ENCODE results near the gene KPNA5.
"Not testable (repeated sequence)": the region's sequence is repeated elsewhere in the genome, so short reads cannot be mapped to it uniquely, and the experiment has no call there.

Gene KPNA5

GRCh38 chr6:116726947-116727346 is 45.9 kb downstream of the KPNA5 start:
- no peak for DNase-seq
- Histone ChIP-seq H3K4me1 (ENCODE audit: control extremely low read depth in 1 of 4, control insufficient read depth in 4 of 4, insufficient read depth in 4 of 4, low read length in 3 of 4) (no peaks in the 10 kb centered on the region), H3K27ac (ENCODE audit: insufficient read depth in 1 of 2, low read depth in 1 of 2, low read length in 2 of 2, poor library complexity in 1 of 2, severe bottlenecking in 2 of 2) (no peak overlapping the region), H3K36me3 (ENCODE audit: control insufficient read depth in 4 of 4, insufficient read depth in 4 of 4, low read length in 3 of 4) (peaks cover 19 to 67% (median 28%) of the 10 kb centered on the region in 4 experiments), H3K4me3 (ENCODE audit: control insufficient read depth in 1 of 7, extremely low read depth in 1 of 7, insufficient read depth in 4 of 7, low read depth in 2 of 7, low read length in 6 of 7) (no peak overlapping the region), H3K9me3 (ENCODE audit: control extremely low read depth in 1 of 5, control insufficient read depth in 4 of 5, insufficient read depth in 2 of 5, low read depth in 1 of 5, low read length in 4 of 5) (no peaks in the 10 kb centered on the region), H3K27me3 (replicated peaks in 2 of 5; ENCODE audit: control insufficient read depth in 4 of 5, insufficient read depth in 5 of 5, low read length in 4 of 5) (no peaks in the 10 kb centered on the region)
- ChIA-PET POLR2A (no interaction called here), CTCF (no interaction called here)

GRCh38 chr6:116730513-116730912 is 49.5 kb downstream of the KPNA5 start:
- Histone ChIP-seq H3K27ac (ENCODE audit: insufficient read depth in 1 of 2, low read depth in 1 of 2, low read length in 2 of 2, poor library complexity in 1 of 2, severe bottlenecking in 2 of 2) (no peak overlapping the region), H3K4me1 (ENCODE audit: control extremely low read depth in 1 of 4, control insufficient read depth in 4 of 4, insufficient read depth in 4 of 4, low read length in 3 of 4) (no peaks in the 10 kb centered on the region), H3K36me3 (ENCODE audit: control insufficient read depth in 4 of 4, insufficient read depth in 4 of 4, low read length in 3 of 4) (peaks cover 11 to 69% (median 21%) of the 10 kb centered on the region in 4 experiments), H3K9me3 (ENCODE audit: control extremely low read depth in 1 of 5, control insufficient read depth in 4 of 5, insufficient read depth in 2 of 5, low read depth in 1 of 5, low read length in 4 of 5) (peaks cover 0 to 3% (median 0%) of the 10 kb centered on the region in 5 experiments), H3K27me3 (replicated peaks in 2 of 5; ENCODE audit: control insufficient read depth in 4 of 5, insufficient read depth in 5 of 5, low read length in 4 of 5) (no peaks in the 10 kb centered on the region), H3K4me3 (ENCODE audit: control insufficient read depth in 1 of 7, extremely low read depth in 1 of 7, insufficient read depth in 4 of 7, low read depth in 2 of 7, low read length in 6 of 7) (no peak overlapping the region)
- CTCF ChIA-PET = interaction anchor here (0.6 to 1.4 kb wide), 3 partner anchors 13 to 589 kb away, joined by 3 read pairs; no protein-coding TSS in a partner anchor
- POLR2A ChIA-PET = no interaction called here
- no peak for DNase-seq

GRCh38 chr6:116737004-116737403 is 56.0 kb downstream of the KPNA5 start:
- no peak overlapping the region for H3K27ac ChIP-seq (ENCODE audit: insufficient read depth in 1 of 2, low read depth in 1 of 2, low read length in 2 of 2, poor library complexity in 1 of 2, severe bottlenecking in 2 of 2)
- H3K27me3 ChIP-seq (replicated peaks in 2 of 5; ENCODE audit: control insufficient read depth in 4 of 5, insufficient read depth in 5 of 5, low read length in 4 of 5) = no peaks in the 10 kb centered on the region
- H3K36me3 ChIP-seq (ENCODE audit: control insufficient read depth in 4 of 4, insufficient read depth in 4 of 4, low read length in 3 of 4) = peaks cover 2 to 39% (median 8%) of the 10 kb centered on the region in 4 experiments
- peaks cover 5 to 19% (median 6%) of the 10 kb centered on the region in 5 experiments for H3K9me3 ChIP-seq (ENCODE audit: control extremely low read depth in 1 of 5, control insufficient read depth in 4 of 5, insufficient read depth in 2 of 5, low read depth in 1 of 5, low read length in 4 of 5)
- DNase-seq = no peak
- ChIA-PET CTCF (no interaction called here), POLR2A (no interaction called here)
- WGBS (ENCODE audit: insufficient coverage) = 100% methylated on average over 2 of the region's 3 CpGs
- H3K4me1 ChIP-seq (ENCODE audit: control extremely low read depth in 1 of 4, control insufficient read depth in 4 of 4, insufficient read depth in 4 of 4, low read length in 3 of 4) = no peaks in the 10 kb centered on the region
- H3K4me3 ChIP-seq (ENCODE audit: control insufficient read depth in 1 of 7, extremely low read depth in 1 of 7, insufficient read depth in 4 of 7, low read depth in 2 of 7, low read length in 6 of 7) = no peak overlapping the region

GRCh38 chr6:116740486-116740885 is 59.5 kb downstream of the KPNA5 start:
- POLR2A ChIA-PET, CTCF ChIA-PET, DNase-seq: not testable (repeated sequence)

GRCh38 chr6:116741571-116741970 is 60.6 kb downstream of the KPNA5 start:
- Histone ChIP-seq H3K4me3 (ENCODE audit: control insufficient read depth in 1 of 7, extremely low read depth in 1 of 7, insufficient read depth in 4 of 7, low read depth in 2 of 7, low read length in 6 of 7) (no peak overlapping the region), H3K27me3 (replicated peaks in 2 of 5; ENCODE audit: control insufficient read depth in 4 of 5, insufficient read depth in 5 of 5, low read length in 4 of 5) (no peaks in the 10 kb centered on the region), H3K4me1 (ENCODE audit: control extremely low read depth in 1 of 4, control insufficient read depth in 4 of 4, insufficient read depth in 4 of 4, low read length in 3 of 4) (no peaks in the 10 kb centered on the region), H3K9me3 (ENCODE audit: control extremely low read depth in 1 of 5, control insufficient read depth in 4 of 5, insufficient read depth in 2 of 5, low read depth in 1 of 5, low read length in 4 of 5) (peaks cover 3 to 11% (median 6%) of the 10 kb centered on the region in 5 experiments), H3K27ac (ENCODE audit: insufficient read depth in 1 of 2, low read depth in 1 of 2, low read length in 2 of 2, poor library complexity in 1 of 2, severe bottlenecking in 2 of 2) (no peak overlapping the region), H3K36me3 (ENCODE audit: control insufficient read depth in 4 of 4, insufficient read depth in 4 of 4, low read length in 3 of 4) (peaks cover 0 to 3% (median 0%) of the 10 kb centered on the region in 4 experiments)
- POLR2A ChIA-PET = no interaction called here
- no peak for DNase-seq
- 50% methylated on average over 1 of the region's 1 CpG for WGBS (ENCODE audit: insufficient coverage)
- CTCF ChIA-PET = no interaction called here

More at GRCh38 chr6:116740486-116740885, 59.5 kb downstream of the KPNA5 start:
- not testable (repeated sequence) for H3K27me3 ChIP-seq (replicated peaks in 2 of 5; ENCODE audit: control insufficient read depth in 4 of 5, insufficient read depth in 5 of 5, low read length in 4 of 5); H3K4me1 ChIP-seq (ENCODE audit: control extremely low read depth in 1 of 4, control insufficient read depth in 4 of 4, insufficient read depth in 4 of 4, low read length in 3 of 4); H3K27ac ChIP-seq (ENCODE audit: insufficient read depth in 1 of 2, low read depth in 1 of 2, low read length in 2 of 2, poor library complexity in 1 of 2, severe bottlenecking in 2 of 2); H3K4me3 ChIP-seq (ENCODE audit: control insufficient read depth in 1 of 7, extremely low read depth in 1 of 7, insufficient read depth in 4 of 7, low read depth in 2 of 7, low read length in 6 of 7)
- no CpG with 5 or more reads among the region's 3 CpGs for WGBS (ENCODE audit: insufficient coverage)
- peaks cover 0 to 13% (median 4%) of the 10 kb centered on the region in 4 experiments for H3K36me3 ChIP-seq (ENCODE audit: control insufficient read depth in 4 of 4, insufficient read depth in 4 of 4, low read length in 3 of 4)
- H3K9me3 ChIP-seq (ENCODE audit: control extremely low read depth in 1 of 5, control insufficient read depth in 4 of 5, insufficient read depth in 2 of 5, low read depth in 1 of 5, low read length in 4 of 5) = peaks cover 5 to 16% (median 6%) of the 10 kb centered on the region in 5 experiments

- CTCF ChIA-PET = no interaction called here
Observed at GRCh38 chr6:116745176-116745575, 64.2 kb downstream of the KPNA5 start.

GRCh38 chr6:116761779-116762178 is 80.8 kb downstream of the KPNA5 start:
- H3K9me3 ChIP-seq (ENCODE audit: control extremely low read depth in 1 of 5, control insufficient read depth in 4 of 5, insufficient read depth in 2 of 5, low read depth in 1 of 5, low read length in 4 of 5) = no peaks in the 10 kb centered on the region
- peaks cover 2 to 64% (median 22%) of the 10 kb centered on the region in 5 experiments for H3K27me3 ChIP-seq (replicated peaks in 2 of 5; ENCODE audit: control insufficient read depth in 4 of 5, insufficient read depth in 5 of 5, low read length in 4 of 5)
- WGBS (ENCODE audit: insufficient coverage) = 100% methylated on average over 1 of the region's 4 CpGs
- H3K4me3 ChIP-seq (ENCODE audit: control insufficient read depth in 1 of 7, extremely low read depth in 1 of 7, insufficient read depth in 4 of 7, low read depth in 2 of 7, low read length in 6 of 7) = no peak overlapping the region
- peaks cover 0 to 14% (median 13%) of the 10 kb centered on the region in 4 experiments for H3K4me1 ChIP-seq (ENCODE audit: control extremely low read depth in 1 of 4, control insufficient read depth in 4 of 4, insufficient read depth in 4 of 4, low read length in 3 of 4)
- no peaks in the 10 kb centered on the region for H3K36me3 ChIP-seq (ENCODE audit: control insufficient read depth in 4 of 4, insufficient read depth in 4 of 4, low read length in 3 of 4)
- peak in 2 of 3 donors; percentile 14 to 36 for DNase-seq
- H3K27ac ChIP-seq (ENCODE audit: insufficient read depth in 1 of 2, low read depth in 1 of 2, low read length in 2 of 2, poor library complexity in 1 of 2, severe bottlenecking in 2 of 2) = no peak overlapping the region
- POLR2A ChIA-PET = no interaction called here
- CTCF ChIA-PET = interaction anchor here (1.0 kb wide), 1 partner anchor 11 kb away, joined by 3 read pairs; no protein-coding TSS in a partner anchor

More at GRCh38 chr6:116745176-116745575, 64.2 kb downstream of the KPNA5 start:
- no peak overlapping the region for H3K27ac ChIP-seq (ENCODE audit: insufficient read depth in 1 of 2, low read depth in 1 of 2, low read length in 2 of 2, poor library complexity in 1 of 2, severe bottlenecking in 2 of 2)
- H3K4me1 ChIP-seq (ENCODE audit: control extremely low read depth in 1 of 4, control insufficient read depth in 4 of 4, insufficient read depth in 4 of 4, low read length in 3 of 4) = no peaks in the 10 kb centered on the region
- WGBS (ENCODE audit: insufficient coverage) = 96% methylated on average over 4 of the region's 5 CpGs
- no peak for DNase-seq
- no peak overlapping the region for H3K4me3 ChIP-seq (ENCODE audit: control insufficient read depth in 1 of 7, extremely low read depth in 1 of 7, insufficient read depth in 4 of 7, low read depth in 2 of 7, low read length in 6 of 7)
- no peaks in the 10 kb centered on the region for H3K27me3 ChIP-seq (replicated peaks in 2 of 5; ENCODE audit: control insufficient read depth in 4 of 5, insufficient read depth in 5 of 5, low read length in 4 of 5)
- POLR2A ChIA-PET = no interaction called here
- no peaks in the 10 kb centered on the region for H3K36me3 ChIP-seq (ENCODE audit: control insufficient read depth in 4 of 4, insufficient read depth in 4 of 4, low read length in 3 of 4)
- no peaks in the 10 kb centered on the region for H3K9me3 ChIP-seq (ENCODE audit: control extremely low read depth in 1 of 5, control insufficient read depth in 4 of 5, insufficient read depth in 2 of 5, low read depth in 1 of 5, low read length in 4 of 5)

All from common myeloid progenitor, CD34-positive (primary cell).